Measurements from ENCODE around the gene CNTNAP2.

DNA sequence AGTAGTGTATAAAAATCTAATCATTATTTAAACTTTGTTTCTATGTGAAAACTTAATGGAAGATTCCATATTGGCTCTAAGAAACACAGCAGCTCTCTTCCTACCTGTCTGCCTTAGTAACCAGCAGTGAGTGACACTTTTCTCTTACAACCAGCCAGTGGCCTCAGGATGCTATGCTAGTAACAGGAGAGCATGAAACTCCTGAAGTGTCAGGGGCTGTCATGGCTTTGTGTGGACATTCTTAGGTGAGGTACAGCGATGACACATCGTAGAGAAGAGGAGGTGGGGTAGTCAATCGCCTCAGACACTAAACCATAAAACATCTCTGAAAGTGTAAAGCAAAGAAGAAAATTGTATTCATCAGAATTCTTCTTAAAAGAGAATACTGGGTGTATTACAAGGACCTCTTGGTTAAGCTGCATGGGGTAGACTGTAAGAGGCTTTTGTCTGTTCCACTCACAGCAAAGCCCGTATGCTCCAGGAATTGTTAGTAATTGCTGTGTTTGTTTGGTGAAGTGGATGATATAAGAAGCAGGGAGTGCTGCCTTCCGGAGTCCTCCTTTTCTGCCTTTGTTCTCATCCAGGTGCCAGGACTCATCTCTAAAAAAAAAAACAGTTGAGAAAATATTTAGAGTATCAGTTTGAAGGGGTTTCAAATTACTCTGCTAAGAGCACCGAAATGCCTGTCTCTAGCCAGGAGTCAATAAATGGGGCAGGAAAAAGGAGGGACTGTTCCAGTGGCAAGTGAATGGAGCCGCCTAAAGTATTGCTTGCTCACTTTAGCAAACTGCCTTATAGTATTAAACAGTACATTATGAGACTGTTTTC lies 518.8 kb downstream of the CNTNAP2 start:
- TF ChIP-seq, protein P1, sequence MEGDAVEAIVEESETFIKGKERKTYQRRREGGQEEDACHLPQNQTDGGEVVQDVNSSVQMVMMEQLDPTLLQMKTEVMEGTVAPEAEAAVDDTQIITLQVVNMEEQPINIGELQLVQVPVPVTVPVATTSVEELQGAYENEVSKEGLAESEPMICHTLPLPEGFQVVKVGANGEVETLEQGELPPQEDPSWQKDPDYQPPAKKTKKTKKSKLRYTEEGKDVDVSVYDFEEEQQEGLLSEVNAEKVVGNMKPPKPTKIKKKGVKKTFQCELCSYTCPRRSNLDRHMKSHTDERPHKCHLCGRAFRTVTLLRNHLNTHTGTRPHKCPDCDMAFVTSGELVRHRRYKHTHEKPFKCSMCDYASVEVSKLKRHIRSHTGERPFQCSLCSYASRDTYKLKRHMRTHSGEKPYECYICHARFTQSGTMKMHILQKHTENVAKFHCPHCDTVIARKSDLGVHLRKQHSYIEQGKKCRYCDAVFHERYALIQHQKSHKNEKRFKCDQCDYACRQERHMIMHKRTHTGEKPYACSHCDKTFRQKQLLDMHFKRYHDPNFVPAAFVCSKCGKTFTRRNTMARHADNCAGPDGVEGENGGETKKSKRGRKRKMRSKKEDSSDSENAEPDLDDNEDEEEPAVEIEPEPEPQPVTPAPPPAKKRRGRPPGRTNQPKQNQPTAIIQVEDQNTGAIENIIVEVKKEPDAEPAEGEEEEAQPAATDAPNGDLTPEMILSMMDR (IDR thresholded peaks at IDR 0.05), result no peak
- TF ChIP-seq POLR2A (IDR thresholded peaks at IDR 0.05) (no peak), POLR2AphosphoS5 (IDR thresholded peaks at IDR 0.05) (no peak), EP300 (IDR thresholded peaks at IDR 0.05) (no peak)
